GM21367 (cell line): Measurements from ENCODE around the gene MAMDC2.
"Not testable (repeated sequence)": the region's sequence is repeated elsewhere in the genome, so short reads cannot be mapped to it uniquely, and the experiment has no call there.

Experiments used
- ATAC-seq: cut with Tn5 transposase; IDR thresholded peaks from one replicate; pipeline ENCODE4 v1.9.1; 2021; ENCODE audit not compliant: unreplicated experiment

The MAMDC2 gene

GRCh38 chr9:70172532-70172931 lies 128.9 kb downstream of the MAMDC2 start:
- ATAC-seq, result no peak

GRCh38 chr9:70177121-70177520 lies 133.5 kb downstream of the MAMDC2 start:
- no peak for ATAC-seq

GRCh38 chr9:70192707-70193106 lies 149.1 kb downstream of the MAMDC2 start:
- no peak for ATAC-seq

GRCh38 chr9:70195456-70195855 lies 151.8 kb downstream of the MAMDC2 start:
- no peak for ATAC-seq

- ATAC-seq, result no peak
Observed at GRCh38 chr9:70197216-70198044, 153.8 kb downstream of the MAMDC2 start.

- ATAC-seq, result not testable (repeated sequence)
Observed at GRCh38 chr9:70204743-70205142, 161.1 kb downstream of the MAMDC2 start.

GRCh38 chr9:70205366-70206020 lies 161.8 kb downstream of the MAMDC2 start:
- no peak for ATAC-seq

GRCh38 chr9:70217029-70217428 lies 173.4 kb downstream of the MAMDC2 start:
- no peak for ATAC-seq

GRCh38 chr9:70218767-70219166 lies 175.1 kb downstream of the MAMDC2 start:
- ATAC-seq, result no peak

GRCh38 chr9:70220216-70220615 lies 176.6 kb downstream of the MAMDC2 start:
- ATAC-seq, result no peak

GRCh38 chr9:70222354-70222753 lies 178.7 kb downstream of the MAMDC2 start:
- no peak for ATAC-seq

GRCh38 chr9:70228118-70228517 lies 184.5 kb downstream of the MAMDC2 start:
- ATAC-seq, result no peak

GRCh38 chr9:70228611-70229010 lies 185.0 kb downstream of the MAMDC2 start:
- no peak for ATAC-seq

GRCh38 chr9:70229026-70229425 lies 185.4 kb downstream of the MAMDC2 start:
- ATAC-seq, result no peak

- ATAC-seq, result no peak
Observed at GRCh38 chr9:70229579-70229978, 185.9 kb downstream of the MAMDC2 start.

GRCh38 chr9:70232476-70232875 lies 188.8 kb downstream of the MAMDC2 start:
- ATAC-seq, result no peak

- not testable (repeated sequence) for ATAC-seq
Observed at GRCh38 chr9:70234208-70234607, 190.6 kb downstream of the MAMDC2 start.

- ATAC-seq, result not testable (repeated sequence)
Observed at GRCh38 chr9:70245952-70246351, 202.3 kb downstream of the MAMDC2 start.

- no peak for ATAC-seq
Observed at GRCh38 chr9:70250221-70250620, 206.6 kb downstream of the MAMDC2 start.

GRCh38 chr9:70255486-70255885 lies 211.8 kb downstream of the MAMDC2 start:
- no peak for ATAC-seq

- no peak for ATAC-seq
Observed at GRCh38 chr9:70256123-70256551, 212.5 kb downstream of the MAMDC2 start.

- no peak for ATAC-seq
Observed at GRCh38 chr9:70257502-70257901, 213.9 kb downstream of the MAMDC2 start.
